Fibroblast of lung (primary cell): ENCODE measurements around the gene CSRP1. TPM values are rescaled to one million over a fixed set of nuclear protein-coding genes. Genes with fewer than 3 reads are reported as not detected.
"Not testable (repeated sequence)": the region's sequence is repeated elsewhere in the genome, so short reads cannot be mapped to it uniquely, and the experiment has no call there.

Experiments used
- DNase-seq, 2 donors: peaks; one replicate each; pipeline versions ENCODE4 v3.0.0 to v3.0.0-alpha.2; 2010; ENCODE audit warnings: low read depth in 2 of 2
- H2AFZ ChIP-seq: 2 replicates; pipeline ENCODE4 v1.5.1; 2012; ENCODE audit warnings: low read length, control low read depth, inconsistent platforms
- H3K27ac ChIP-seq: 2 replicates; pipeline ENCODE4 v1.5.1; 2011; ENCODE audit warnings: low read length, control low read depth; ENCODE audit not compliant: insufficient read depth
- H3K27me3 ChIP-seq: 2 replicates; pipeline ENCODE4 v1.5.1; 2011; ENCODE audit warnings: mild to moderate bottlenecking, low read length; ENCODE audit not compliant: control insufficient read depth, insufficient read depth
- H3K36me3 ChIP-seq: 2 replicates; pipeline ENCODE4 v1.5.1; 2011; ENCODE audit warnings: low read length; ENCODE audit not compliant: control insufficient read depth, insufficient read depth
- H3K4me1 ChIP-seq: 2 replicates; pipeline ENCODE4 v1.5.1; 2011; ENCODE audit warnings: low read length; ENCODE audit not compliant: control insufficient read depth, insufficient read depth; ENCODE audit errors: extremely low read depth
- H3K4me2 ChIP-seq: 2 replicates; pipeline ENCODE4 v1.5.1; 2011; ENCODE audit warnings: low read length, control low read depth; ENCODE audit not compliant: insufficient read depth; ENCODE audit errors: extremely low read depth
- H3K4me3 ChIP-seq, 4 experiments: fragments of 200-600 bp in 1 of 4; sonication (generic) in 1 of 4; replicated peaks in 1 of 4; 2 replicates each; pipeline ENCODE4 v1.5.1; 2011 to 2016; ENCODE audit warnings: low read length in 4 of 4, low read depth in 3 of 4, mild to moderate bottlenecking in 3 of 4, control low read depth in 2 of 4, inconsistent platforms in 1 of 4, mixed read lengths in 1 of 4; ENCODE audit not compliant: insufficient read depth in 1 of 4; ENCODE audit errors: control extremely low read depth in 1 of 4
- H3K79me2 ChIP-seq: 2 replicates; pipeline ENCODE4 v1.5.1; 2012; ENCODE audit warnings: mild to moderate bottlenecking, low read length, inconsistent platforms; ENCODE audit not compliant: control insufficient read depth, insufficient read depth
- H3K9ac ChIP-seq: 2 replicates; pipeline ENCODE4 v1.5.1; 2011; ENCODE audit warnings: mild to moderate bottlenecking, low read length, control low read depth; ENCODE audit not compliant: insufficient read depth
- H3K9me3 ChIP-seq: 2 replicates; pipeline ENCODE4 v1.5.1; 2012; ENCODE audit warnings: low read depth, low read length; ENCODE audit not compliant: control insufficient read depth, insufficient read depth
- H4K20me1 ChIP-seq: 2 replicates; pipeline ENCODE4 v1.5.1; 2011; ENCODE audit warnings: low read length; ENCODE audit not compliant: control insufficient read depth, insufficient read depth; ENCODE audit errors: extremely low read depth
- EZH2 ChIP-seq: IDR thresholded peaks from 2 replicates; pipeline ENCODE4 v1.5.1; 2012; ENCODE audit warnings: low read length, control low read depth, mild to moderate bottlenecking; ENCODE audit errors: missing control alignments
- polyA plus RNA-seq, 2 donors: library from polyadenylated mRNA; depleted of rRNA in 1 of 2; stranded (reverse) in 1 of 2; unstranded in 1 of 2; fragments of >200 nt; gene quantifications; 2 replicates each; pipeline ENCODE4 v1.2.1, GENCODE V29; 2011 to 2012; ENCODE audit warnings: missing spikeins in 1 of 2
- total RNA-seq: library from RNA; depleted of rRNA; stranded (reverse); fragments of >200 nt; gene quantifications from 2 replicates; pipeline ENCODE4 v1.2.1, GENCODE V29; 2014
- TF ChIP-seq, protein P1 (sequence below), 2 donors: IDR thresholded peaks in 1 of 2; conservative IDR thresholded peaks in 1 of 2; 1 replicate in 1 of 2; 2 replicates in 1 of 2; pipeline ENCODE4 v1.5.1; 2011 to 2012; ENCODE audit warnings: low read length in 2 of 2, control low read depth in 1 of 2, inconsistent platforms in 1 of 2, low read depth in 1 of 2, mild to moderate bottlenecking in 1 of 2

Gene CSRP1
- total and polyA plus RNA-seq, 2 donors (not counting 1 experiment from before 2014, with no cell fraction given), result 195 to 1,081 TPM

DNA sequence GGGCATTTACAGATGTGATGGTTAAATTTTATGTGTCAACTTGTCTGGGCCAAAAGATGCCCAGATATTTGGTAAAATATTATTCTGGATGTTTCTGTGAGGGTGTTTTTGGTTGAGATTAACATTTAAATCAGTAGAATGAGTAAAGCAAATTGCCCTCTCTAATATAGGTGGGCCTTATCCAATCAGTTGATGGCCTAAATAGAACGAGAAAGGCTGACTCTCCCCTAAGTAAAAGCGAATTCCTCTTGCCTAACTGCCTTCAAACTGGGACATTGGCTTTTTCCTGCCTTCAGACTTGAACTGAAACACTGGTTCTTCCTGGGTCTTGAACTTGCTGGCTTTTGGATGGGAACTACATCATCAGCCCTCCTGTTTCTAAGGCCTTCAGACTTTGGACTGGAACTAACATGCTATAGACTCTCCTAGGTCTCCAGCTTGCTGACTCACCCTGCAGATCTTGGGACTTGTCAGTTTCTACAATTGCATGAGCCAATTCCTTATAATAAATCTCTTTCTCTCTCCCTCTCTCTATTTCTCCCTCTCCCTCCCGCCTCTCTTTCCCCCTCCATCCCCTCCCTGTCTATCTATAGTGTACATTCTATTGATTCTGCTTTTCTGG, 21.8 kb upstream of the CSRP1 start:
- Histone ChIP-seq H4K20me1 (no peaks in the 10 kb centered on the region), H2AFZ (no peak overlapping the region), H3K27me3 (no peaks in the 10 kb centered on the region), H3K4me3 (no peak overlapping the region), H3K9ac (no peak overlapping the region), H3K79me2 (no peaks in the 10 kb centered on the region), H3K36me3 (no peaks in the 10 kb centered on the region), H3K9me3 (no peaks in the 10 kb centered on the region), H3K27ac (no peak overlapping the region), H3K4me1 (peaks cover 12% of the 10 kb centered on the region), H3K4me2 (no peak overlapping the region)
- TF ChIP-seq, protein P1, sequence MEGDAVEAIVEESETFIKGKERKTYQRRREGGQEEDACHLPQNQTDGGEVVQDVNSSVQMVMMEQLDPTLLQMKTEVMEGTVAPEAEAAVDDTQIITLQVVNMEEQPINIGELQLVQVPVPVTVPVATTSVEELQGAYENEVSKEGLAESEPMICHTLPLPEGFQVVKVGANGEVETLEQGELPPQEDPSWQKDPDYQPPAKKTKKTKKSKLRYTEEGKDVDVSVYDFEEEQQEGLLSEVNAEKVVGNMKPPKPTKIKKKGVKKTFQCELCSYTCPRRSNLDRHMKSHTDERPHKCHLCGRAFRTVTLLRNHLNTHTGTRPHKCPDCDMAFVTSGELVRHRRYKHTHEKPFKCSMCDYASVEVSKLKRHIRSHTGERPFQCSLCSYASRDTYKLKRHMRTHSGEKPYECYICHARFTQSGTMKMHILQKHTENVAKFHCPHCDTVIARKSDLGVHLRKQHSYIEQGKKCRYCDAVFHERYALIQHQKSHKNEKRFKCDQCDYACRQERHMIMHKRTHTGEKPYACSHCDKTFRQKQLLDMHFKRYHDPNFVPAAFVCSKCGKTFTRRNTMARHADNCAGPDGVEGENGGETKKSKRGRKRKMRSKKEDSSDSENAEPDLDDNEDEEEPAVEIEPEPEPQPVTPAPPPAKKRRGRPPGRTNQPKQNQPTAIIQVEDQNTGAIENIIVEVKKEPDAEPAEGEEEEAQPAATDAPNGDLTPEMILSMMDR (conservative IDR thresholded peaks at IDR 0.05 in 1 of 2, IDR thresholded peaks at IDR 0.05 in 1 of 2; ENCODE audit: low read depth in 1 of 2, low read length in 2 of 2), result no peak
- no peak for TF ChIP-seq EZH2
- peak; percentile 74 to 80 for DNase-seq

DNA sequence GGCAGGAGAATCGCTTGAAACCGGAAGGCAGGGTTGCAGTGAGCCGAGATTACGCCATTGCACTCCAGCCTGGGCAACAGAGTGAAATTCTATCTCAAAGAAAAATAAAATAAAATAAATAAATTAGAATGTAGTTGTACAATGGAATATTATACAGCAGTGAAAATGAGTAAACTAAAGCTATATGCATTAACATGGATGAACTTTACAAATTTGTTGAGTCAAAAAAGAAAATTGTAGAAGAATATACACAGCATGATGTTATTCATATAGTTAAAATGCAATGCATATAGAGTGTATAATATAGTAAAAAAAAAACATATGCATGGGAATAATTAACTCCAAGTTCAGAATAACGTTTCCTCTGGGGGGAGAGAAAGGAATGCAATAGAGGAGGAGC, 21.0 kb upstream of the CSRP1 start:
- Histone ChIP-seq H3K4me1 (peaks cover 12% of the 10 kb centered on the region), H3K9ac (no peak overlapping the region), H3K36me3 (no peaks in the 10 kb centered on the region), H3K27me3 (no peaks in the 10 kb centered on the region), H3K4me3 (no peak overlapping the region), H3K27ac (no peak overlapping the region), H2AFZ (no peak overlapping the region), H3K9me3 (no peaks in the 10 kb centered on the region), H3K79me2 (no peaks in the 10 kb centered on the region), H3K4me2 (no peak overlapping the region), H4K20me1 (no peaks in the 10 kb centered on the region)
- DNase-seq, result no peak
- TF ChIP-seq EZH2, result no peak
- TF ChIP-seq, protein P1 (conservative IDR thresholded peaks at IDR 0.05 in 1 of 2, IDR thresholded peaks at IDR 0.05 in 1 of 2; ENCODE audit: low read depth in 1 of 2, low read length in 2 of 2), result no peak

DNA sequence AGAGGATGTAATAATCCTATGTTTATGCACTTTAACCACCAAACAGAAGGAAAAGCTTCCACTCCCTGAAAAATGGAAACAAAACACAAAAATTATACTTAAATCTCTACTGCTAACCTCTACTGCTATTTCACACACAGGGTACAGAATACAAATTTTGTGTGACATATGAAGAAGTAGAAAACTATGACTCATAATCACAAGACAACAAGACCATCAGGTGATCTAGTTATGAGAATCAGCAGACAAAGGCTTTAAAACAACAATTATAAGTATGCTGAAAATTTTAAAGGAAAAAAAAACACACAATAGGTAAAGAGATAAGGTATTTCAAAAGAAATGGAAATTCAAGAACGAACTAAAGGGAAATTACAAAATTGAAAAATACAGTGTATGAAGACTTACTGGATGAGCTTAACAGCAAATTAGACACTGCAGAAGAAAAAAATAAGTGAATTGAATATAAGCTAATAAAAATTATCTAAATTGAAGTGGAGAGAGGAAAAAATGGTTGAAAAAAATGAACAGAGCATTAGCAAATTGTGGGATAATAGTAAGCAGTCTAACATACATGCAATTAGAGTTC, 18.4 kb upstream of the CSRP1 start:
- Histone ChIP-seq H3K27me3 (no peaks in the 10 kb centered on the region), H2AFZ (no peak overlapping the region), H4K20me1 (no peaks in the 10 kb centered on the region), H3K9me3 (no peaks in the 10 kb centered on the region), H3K4me1 (peaks cover under 1% of the 10 kb centered on the region), H3K9ac (no peak overlapping the region), H3K36me3 (no peaks in the 10 kb centered on the region), H3K79me2 (no peaks in the 10 kb centered on the region), H3K4me2 (no peak overlapping the region), H3K27ac (no peak overlapping the region), H3K4me3 (no peak overlapping the region)
- no peak for DNase-seq
- TF ChIP-seq EZH2, result no peak

DNA sequence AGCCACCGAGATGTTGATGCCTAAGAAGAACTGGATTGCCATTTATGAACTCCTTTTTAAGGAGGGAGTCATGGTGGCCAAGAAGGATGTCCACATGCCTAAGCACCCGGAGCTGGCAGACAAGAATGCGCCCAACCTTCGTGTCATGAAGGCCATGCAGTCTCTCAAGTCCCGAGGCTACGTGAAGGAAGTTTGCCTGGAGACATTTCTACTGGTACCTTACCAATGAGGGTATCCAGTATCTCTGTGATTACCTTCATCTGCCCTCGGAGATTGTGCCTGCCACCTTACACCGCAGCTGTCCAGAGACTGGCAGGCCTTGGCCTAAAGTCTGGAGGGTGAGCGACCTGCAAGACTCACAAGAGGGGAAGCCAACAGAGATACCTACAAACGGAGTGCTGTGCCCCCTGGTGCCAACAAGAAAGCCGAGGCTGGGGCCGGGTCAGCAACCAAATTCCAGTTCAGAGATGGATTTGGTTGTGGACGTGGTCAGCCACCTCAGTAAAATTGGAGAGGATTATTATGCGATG, 13.2 kb upstream of the CSRP1 start:
- H3K36me3 ChIP-seq, H3K4me1 ChIP-seq, DNase-seq, H3K9me3 ChIP-seq, H3K9ac ChIP-seq, H3K27me3 ChIP-seq, H3K4me2 ChIP-seq, H4K20me1 ChIP-seq, H3K27ac ChIP-seq, H3K4me3 ChIP-seq, H2AFZ ChIP-seq, H3K79me2 ChIP-seq: not testable (repeated sequence)
